Activated CD8-positive, alpha-beta memory T cell treated with anti-CD3 and anti-CD28 coated beads, Interleukin-2, amount 50 U/mL, for 48 hours (primary cell): Measurements from ENCODE around the gene TENM4.
"Not testable (repeated sequence)": the region's sequence is repeated elsewhere in the genome, so short reads cannot be mapped to it uniquely, and the experiment has no call there.

ENCODE experiments used
- DNase-seq: peaks from one replicate; pipeline ENCODE4 v3.0.0-alpha.2; 2020

TENM4 gene

GRCh38 chr11:79199729-79200354 lies 241.0 kb downstream of the TENM4 start:
- DNase-seq: no peak

GRCh38 chr11:79198898-79199250 lies 242.0 kb downstream of the TENM4 start:
- DNase-seq: no peak

- no peak for DNase-seq
Observed at GRCh38 chr11:79198203-79198897, 242.5 kb downstream of the TENM4 start.

GRCh38 chr11:79196950-79197349 lies 243.9 kb downstream of the TENM4 start:
- no peak for DNase-seq

- DNase-seq: no peak
Observed at GRCh38 chr11:79195209-79195608, 245.6 kb downstream of the TENM4 start.

- DNase-seq: no peak
Observed at GRCh38 chr11:79193663-79194310, 247.0 kb downstream of the TENM4 start.

GRCh38 chr11:79192836-79193235 lies 248.0 kb downstream of the TENM4 start:
- no peak for DNase-seq

GRCh38 chr11:79191716-79192115 lies 249.1 kb downstream of the TENM4 start:
- not testable (repeated sequence) for DNase-seq

GRCh38 chr11:79190553-79190952 lies 250.3 kb downstream of the TENM4 start:
- DNase-seq: not testable (repeated sequence)

GRCh38 chr11:79189601-79190000 lies 251.2 kb downstream of the TENM4 start:
- no peak for DNase-seq

GRCh38 chr11:79189055-79189454 lies 251.8 kb downstream of the TENM4 start:
- DNase-seq: no peak

GRCh38 chr11:79186669-79187068 lies 254.2 kb downstream of the TENM4 start:
- no peak for DNase-seq

GRCh38 chr11:79185351-79185750 lies 255.5 kb downstream of the TENM4 start:
- no peak for DNase-seq

GRCh38 chr11:79184285-79184684 lies 256.5 kb downstream of the TENM4 start:
- no peak for DNase-seq

GRCh38 chr11:79182794-79183193 lies 258.0 kb downstream of the TENM4 start:
- no peak for DNase-seq

GRCh38 chr11:79179087-79179486 lies 261.7 kb downstream of the TENM4 start:
- DNase-seq: no peak

- DNase-seq: no peak
Observed at GRCh38 chr11:79174045-79175008, 266.5 kb downstream of the TENM4 start.

- DNase-seq: no peak
Observed at GRCh38 chr11:79173615-79174014, 267.2 kb downstream of the TENM4 start.

- no peak for DNase-seq
Observed at GRCh38 chr11:79170321-79170720, 270.5 kb downstream of the TENM4 start.

GRCh38 chr11:79168530-79169110 lies 272.2 kb downstream of the TENM4 start:
- no peak for DNase-seq

GRCh38 chr11:79167510-79168188 lies 273.2 kb downstream of the TENM4 start:
- no peak for DNase-seq

- DNase-seq: no peak
Observed at GRCh38 chr11:79165908-79166307, 274.9 kb downstream of the TENM4 start.
